Transverse colon (tissue), 4 donors: ENCODE data around the gene EZH1. TPM values are rescaled to one million over a fixed set of nuclear protein-coding genes. Genes with fewer than 3 reads are reported as not detected.
A peak's percentile ranks its signal among the peaks of the same experiment; 100 is the strongest.

ENCODE experiments used
- DNase-seq: peaks from one replicate; pipeline ENCODE4 v3.0.0-alpha.2; 2019
- H3K27ac ChIP-seq, 4 donors: fragments of 200-600 bp; sonication (generic); 2 replicates each; pipeline ENCODE4 v1.5.1; 2016 to 2018; ENCODE audit warnings: inconsistent platforms in 4 of 4
- H3K27me3 ChIP-seq: fragments of 200-600 bp; sonication (generic); 2 replicates; pipeline ENCODE4 v1.5.1; 2017; ENCODE audit warnings: inconsistent platforms
- H3K36me3 ChIP-seq, 4 donors: fragments of 200-600 bp; sonication (generic); 2 replicates each; pipeline ENCODE4 v1.5.1; 2017 to 2019; ENCODE audit warnings: inconsistent platforms in 4 of 4
- H3K4me1 ChIP-seq, 4 donors: fragments of 200-600 bp; sonication (generic); 2 replicates each; pipeline ENCODE4 v1.5.1; 2017 to 2020; ENCODE audit warnings: inconsistent platforms in 4 of 4
- H3K4me3 ChIP-seq, 4 donors: fragments of 200-600 bp; sonication (generic); 1 replicate in 1 of 4; 2 replicates in 3 of 4; pipeline versions ENCODE4 v1.5.1 to v1.6.1; 2017 to 2019; ENCODE audit warnings: inconsistent platforms in 4 of 4
- H3K9me3 ChIP-seq, 2 donors: fragments of 200-600 bp; sonication (generic); 2 replicates each; pipeline ENCODE4 v1.5.1; 2017 to 2019; ENCODE audit warnings: inconsistent platforms in 2 of 2
- CTCF ChIP-seq, 5 experiments: fragments of 200-600 bp in 3 of 5; fragments of 450-650 bp in 2 of 5; sonication (generic) in 3 of 5; IDR thresholded peaks; 1 replicate in 2 of 5; 2 replicates in 3 of 5; pipeline ENCODE4 v1.5.1; 2016 to 2017; ENCODE audit warnings: antibody characterized with exemption in 5 of 5, inconsistent platforms in 3 of 5, mild to moderate bottlenecking in 2 of 5, moderate library complexity in 1 of 5
- EP300 ChIP-seq: sonication (generic); formaldehyde crosslinking; IDR thresholded peaks from one replicate; pipeline ENCODE4 v1.6.1; 2017; ENCODE audit warnings: antibody characterized with exemption, low read depth
- POLR2A ChIP-seq: fragments of 450-650 bp; IDR thresholded peaks from one replicate; pipeline ENCODE4 v1.6.1; 2016; ENCODE audit warnings: antibody characterized with exemption, mild to moderate bottlenecking, moderate library complexity
- POLR2AphosphoS5 ChIP-seq, 3 donors: sonication (generic); formaldehyde crosslinking; IDR thresholded peaks; one replicate each; pipeline ENCODE4 v1.6.1; 2016; ENCODE audit warnings: antibody characterized with exemption in 3 of 3
- WGBS, 2 donors: methylation state at CpG; one replicate each; pipeline ENCODE4 v1.1.5; 2018; ENCODE audit warnings: low coverage in 1 of 2; 5-methylcytosine and 5-hydroxymethylcytosine counted together
- in situ Hi-C, 4 donors: fragments of 200-750 bp; cut with MboI; loops; one replicate each; pipeline versions ENCODE4 v1.15.0 to v1.15.1; 2017; ENCODE audit warnings: low sequenced_read_pairs in 3 of 4, low pct_ligation_motif_present in 1 of 4, low pct_unique_long_range_greater_than_20kb in 1 of 4
- intact Hi-C: fragments of 100-400 bp; cut with DNase I; formaldehyde crosslinking; loops from one replicate; pipeline ENCODE4 v1.15.1; 2023; ENCODE audit warnings: low total_unique reads
- total RNA-seq, 4 donors: library from RNA; depleted of rRNA; stranded (reverse); fragments of >200 nt; gene quantifications; one replicate each; pipeline ENCODE4 v1.1.0, GENCODE V29; 2016

The EZH1 gene
- total RNA-seq, 4 donors from 2014 or later, result 30.4 to 159 (median 43.4) TPM

- TF ChIP-seq POLR2AphosphoS5 (IDR thresholded peaks at IDR 0.05), result no peak
- no peak for TF ChIP-seq EP300
- no peak for TF ChIP-seq CTCF (IDR thresholded peaks at IDR 0.05)
- TF ChIP-seq POLR2A, result no peak
- H3K27me3 ChIP-seq, result no peaks in the 10 kb centered on the region
- H3K4me3 ChIP-seq, result no peak overlapping the region
- H3K36me3 ChIP-seq, result peaks cover 0 to 83% (median 39%) of the 10 kb centered on the region in 4 donors
- H3K4me1 ChIP-seq, result no peaks in the 10 kb centered on the region
- peak overlapping the region in 2 of 4 donors; percentile 1 to 3 for H3K27ac ChIP-seq
- intact Hi-C loops, result no loop called here
- no peaks in the 10 kb centered on the region for H3K9me3 ChIP-seq
- 60 to 93% methylated on average over 2 to 8 of the region's 8 CpGs for WGBS, 2 donors
- no peak for DNase-seq
- in situ Hi-C loops, result loop anchor here in 2 of 4 donors (25.0 kb wide), 1 partner anchor 232 kb away; no protein-coding TSS in a partner anchor
These were observed 39.9 kb downstream of the EZH1 start for GRCh38 chr17:42704837-42705494.

GRCh38 chr17:42704490-42704836 lies 40.4 kb downstream of the EZH1 start:
- no peak for DNase-seq
- Histone ChIP-seq H3K4me3 (no peak overlapping the region), H3K27ac (no peak overlapping the region), H3K36me3 (peaks cover 0 to 78% (median 36%) of the 10 kb centered on the region in 4 donors), H3K4me1 (peaks cover 0 to under 1% (median 0%) of the 10 kb centered on the region in 4 donors), H3K27me3 (no peaks in the 10 kb centered on the region), H3K9me3 (no peaks in the 10 kb centered on the region)
- intact Hi-C loops, result no loop called here
- in situ Hi-C loops, result loop anchor here in 2 of 4 donors (25.0 kb wide), 1 partner anchor 233 kb away; no protein-coding TSS in a partner anchor
- no peak for TF ChIP-seq POLR2AphosphoS5 (IDR thresholded peaks at IDR 0.05)
- no peak for TF ChIP-seq CTCF (IDR thresholded peaks at IDR 0.05)
- TF ChIP-seq EP300, result no peak
- no peak for TF ChIP-seq POLR2A
- WGBS, 2 donors, result 77 to 80% methylated on average over 5 of the region's 5 CpGs

- no peak for DNase-seq
- no peaks in the 10 kb centered on the region for H3K9me3 ChIP-seq
- peaks cover 0 to 8% (median 2%) of the 10 kb centered on the region in 4 donors for H3K4me1 ChIP-seq
- H3K4me3 ChIP-seq, result no peak overlapping the region
- H3K27ac ChIP-seq, result no peak overlapping the region
- TF ChIP-seq CTCF (IDR thresholded peaks at IDR 0.05), result no peak
- TF ChIP-seq POLR2A, result no peak
- TF ChIP-seq EP300, result no peak
- TF ChIP-seq POLR2AphosphoS5 (IDR thresholded peaks at IDR 0.05), result no peak
- in situ Hi-C loops (loop anchor here in 2 of 4 donors (25.0 kb wide), 1 partner anchor 235 kb away; no protein-coding TSS in a partner anchor), intact Hi-C loops (no loop called here)
- no peaks in the 10 kb centered on the region for H3K27me3 ChIP-seq
- WGBS, 2 donors, result 90 to 100% methylated on average over 1 to 11 of the region's 11 CpGs
- H3K36me3 ChIP-seq, result peaks cover 0 to 57% (median 27%) of the 10 kb centered on the region in 4 donors
These were observed 42.4 kb downstream of the EZH1 start for GRCh38 chr17:42702446-42702845.

- WGBS, 2 donors, result 90 to 91% methylated on average over 2 to 10 of the region's 10 CpGs
- DNase-seq, result no peak
- no peak overlapping the region for H3K4me3 ChIP-seq
- H3K9me3 ChIP-seq, result no peaks in the 10 kb centered on the region
- H3K4me1 ChIP-seq, result peaks cover 0 to 8% (median 2%) of the 10 kb centered on the region in 4 donors
- H3K36me3 ChIP-seq, result peaks cover 0 to 40% (median 18%) of the 10 kb centered on the region in 4 donors
- no peak overlapping the region for H3K27ac ChIP-seq
- H3K27me3 ChIP-seq, result no peaks in the 10 kb centered on the region
- no peak for TF ChIP-seq POLR2AphosphoS5 (IDR thresholded peaks at IDR 0.05)
- TF ChIP-seq POLR2A, result no peak
- intact Hi-C loops (no loop called here), in situ Hi-C loops (loop anchor here in 2 of 4 donors (25.0 kb wide), 1 partner anchor 237 kb away; no protein-coding TSS in a partner anchor)
These were observed 44.1 kb downstream of the EZH1 start for GRCh38 chr17:42700586-42701289.
